SK-N-MC (cell line): ENCODE results near the gene ABCA7.

Experiments used
- DNase-seq: peaks from one replicate; pipeline ENCODE4 v3.0.0-alpha.2; 2011; ENCODE audit warnings: low read depth, low spot score
- H3K27ac ChIP-seq: fragments of 200-600 bp; sonication (generic); 2 replicates; pipeline ENCODE4 v1.5.1; 2016; ENCODE audit warnings: mixed run types
- H3K36me3 ChIP-seq: fragments of 200-600 bp; sonication (generic); 2 replicates; pipeline ENCODE4 v1.6.1; 2017; ENCODE audit warnings: antibody characterized with exemption, low read length, mixed read lengths; ENCODE audit not compliant: insufficient read depth
- H3K4me3 ChIP-seq: fragments of 200-600 bp; sonication (generic); 2 replicates; pipeline ENCODE4 v1.5.1; 2016
- H3K9ac ChIP-seq: fragments of 200-600 bp; sonication (generic); 2 replicates; pipeline ENCODE4 v1.8.0; 2017; ENCODE audit warnings: mixed run types, mixed read lengths; ENCODE audit not compliant: insufficient read length
- H3K9me3 ChIP-seq: fragments of 200-600 bp; sonication (generic); 2 replicates; pipeline ENCODE4 v1.6.1; 2017; ENCODE audit warnings: low read depth, mild to moderate bottlenecking, antibody characterized with exemption, low read length, moderate library complexity, mixed read lengths
- EZH2 ChIP-seq: fragments of 200-600 bp; sonication (generic); IDR thresholded peaks from one replicate; pipeline ENCODE4 v1.6.1; 2017; ENCODE audit warnings: antibody characterized with exemption
- FOXP2 ChIP-seq: optimal IDR thresholded peaks from 2 replicates; pipeline ENCODE3; 2011; ENCODE audit warnings: mild to moderate bottlenecking, moderate library complexity; ENCODE audit not compliant: insufficient read depth; ENCODE audit errors: extremely low read length, control extremely low read depth
- POLR2AphosphoS5 ChIP-seq: IDR thresholded peaks from 2 replicates; pipeline ENCODE4 v1.6.1; 2012; ENCODE audit warnings: mild to moderate bottlenecking, low read depth, low read length, borderline replicate concordance

Gene ABCA7

DNA sequence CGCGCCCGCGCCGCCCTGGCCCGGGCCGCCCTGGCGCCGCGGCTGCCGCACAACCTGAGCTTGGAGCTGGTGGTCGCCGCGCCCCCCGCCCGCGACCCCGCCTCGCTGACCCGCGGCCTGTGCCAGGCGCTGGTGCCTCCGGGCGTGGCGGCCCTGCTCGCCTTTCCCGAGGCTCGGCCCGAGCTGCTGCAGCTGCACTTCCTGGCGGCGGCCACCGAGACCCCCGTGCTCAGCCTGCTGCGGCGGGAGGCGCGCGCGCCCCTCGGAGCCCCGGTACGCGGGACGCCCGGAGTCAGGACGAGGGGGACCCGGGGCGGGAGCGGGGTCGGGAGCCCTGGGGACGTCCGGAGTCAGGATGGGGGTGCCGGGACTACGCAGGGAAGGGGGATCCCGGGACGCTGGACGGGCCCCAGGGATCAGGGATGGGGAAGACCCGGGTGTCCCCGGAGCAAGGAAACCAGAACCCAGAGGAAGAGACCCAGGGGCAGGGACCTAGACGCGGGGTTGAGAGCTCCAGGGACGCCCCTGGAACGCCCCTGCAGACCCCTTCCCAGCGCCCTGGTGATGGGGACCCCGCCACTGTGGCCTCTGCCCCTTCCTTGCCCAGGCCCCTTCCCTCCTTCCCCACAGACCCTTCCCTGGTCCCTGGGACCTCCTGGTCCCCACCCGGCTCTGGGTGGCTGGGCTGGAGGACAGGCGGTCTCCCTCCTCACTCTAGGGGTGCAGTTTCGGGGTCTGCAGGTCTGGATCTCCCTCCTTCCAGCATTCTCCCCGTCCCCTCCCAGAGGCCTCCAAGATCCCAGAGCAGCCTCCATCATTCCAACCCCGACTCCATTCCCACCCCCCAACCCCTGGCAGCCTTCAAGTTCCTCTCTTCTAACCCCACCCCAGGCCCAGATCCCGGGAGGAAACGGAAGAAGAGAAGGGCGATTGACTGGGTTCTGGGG, 39.0 kb upstream of the ABCA7 start:
- Histone ChIP-seq H3K36me3 (no peaks in the 10 kb centered on the region), H3K27ac (no peak overlapping the region), H3K9me3 (no peaks in the 10 kb centered on the region), H3K4me3 (no peak overlapping the region), H3K9ac (no peak overlapping the region)
- TF ChIP-seq FOXP2 (no peak), EZH2 (no peak), POLR2AphosphoS5 (no peak)
- DNase-seq: no peak

DNA sequence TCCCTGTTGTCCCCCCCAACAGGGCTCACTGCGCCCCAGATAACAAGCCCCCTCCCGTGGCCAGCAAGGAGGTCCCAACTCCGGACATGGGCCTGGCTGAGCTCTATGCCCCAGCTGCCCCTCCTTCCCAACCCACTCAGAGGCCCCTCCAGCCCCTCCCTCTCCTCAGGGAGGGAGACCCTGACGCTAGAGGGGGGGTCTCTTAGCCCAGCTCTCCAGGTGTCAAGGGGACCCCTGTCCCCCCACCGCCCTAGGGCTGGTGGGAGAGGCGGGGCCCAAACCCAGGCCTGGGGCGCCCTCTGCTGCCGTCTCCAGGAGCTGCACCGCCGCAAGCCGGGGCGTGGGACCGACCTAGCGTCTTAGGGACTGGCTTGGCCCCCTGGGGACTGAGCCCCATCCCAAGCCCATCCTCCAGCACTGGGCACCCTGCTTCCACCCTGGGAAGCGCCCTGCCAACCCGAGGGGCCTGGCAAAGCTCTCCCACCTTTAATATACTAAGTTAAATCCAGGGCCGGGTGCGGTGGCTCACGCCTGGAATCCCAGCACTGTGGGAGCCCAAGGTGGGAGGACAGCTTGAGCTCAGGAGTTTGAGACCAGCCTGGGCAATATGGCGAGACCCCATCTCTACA, 38.3 kb upstream of the ABCA7 start:
- Histone ChIP-seq H3K36me3 (no peaks in the 10 kb centered on the region), H3K27ac (no peak overlapping the region), H3K4me3 (no peak overlapping the region), H3K9ac (no peak overlapping the region), H3K9me3 (no peaks in the 10 kb centered on the region)
- DNase-seq: no peak
- TF ChIP-seq FOXP2 (no peak), POLR2AphosphoS5 (no peak), EZH2 (no peak)

DNA sequence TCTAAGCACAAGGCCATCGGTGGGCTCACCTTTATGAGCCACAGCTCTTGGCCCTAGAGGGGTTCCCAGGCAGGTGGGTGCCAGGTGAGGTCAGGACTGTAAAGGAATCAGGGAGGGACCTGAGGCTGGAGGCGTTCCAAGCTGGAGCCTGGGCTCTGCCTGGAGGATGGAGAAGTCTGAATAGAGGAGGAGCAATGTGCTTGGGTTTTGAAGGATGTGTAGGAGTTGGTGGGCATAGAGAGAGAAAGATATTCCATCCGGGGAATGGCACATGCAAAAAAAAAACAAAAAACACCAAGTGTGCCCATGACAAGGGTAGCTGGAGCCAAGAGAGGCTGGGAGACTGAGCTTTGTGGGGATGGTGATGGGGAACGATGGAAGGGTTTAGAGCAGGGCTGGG, 37.3 kb upstream of the ABCA7 start:
- Histone ChIP-seq H3K9me3 (no peaks in the 10 kb centered on the region), H3K36me3 (no peaks in the 10 kb centered on the region)
- DNase-seq: no peak

DNA sequence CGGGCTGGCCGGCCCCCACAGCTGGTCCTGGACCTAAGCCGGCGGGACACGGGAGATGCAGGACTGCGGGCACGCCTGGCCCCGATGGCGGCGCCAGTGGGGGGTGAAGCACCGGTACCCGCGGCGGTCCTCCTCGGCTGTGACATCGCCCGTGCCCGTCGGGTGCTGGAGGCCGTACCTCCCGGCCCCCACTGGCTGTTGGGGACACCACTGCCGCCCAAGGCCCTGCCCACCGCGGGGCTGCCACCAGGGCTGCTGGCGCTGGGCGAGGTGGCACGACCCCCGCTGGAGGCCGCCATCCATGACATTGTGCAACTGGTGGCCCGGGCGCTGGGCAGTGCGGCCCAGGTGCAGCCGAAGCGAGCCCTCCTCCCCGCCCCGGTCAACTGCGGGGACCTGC, 36.6 kb upstream of the ABCA7 start:
- H3K36me3 ChIP-seq: no peaks in the 10 kb centered on the region
- H3K9me3 ChIP-seq: no peaks in the 10 kb centered on the region
- DNase-seq: no peak
- no peak overlapping the region for H3K4me3 ChIP-seq
- TF ChIP-seq FOXP2 (no peak), POLR2AphosphoS5 (no peak)
- H3K27ac ChIP-seq: no peak overlapping the region
- no peak overlapping the region for H3K9ac ChIP-seq

More for the DNA sequence above, 37.3 kb upstream of the ABCA7 start:
- Histone ChIP-seq H3K27ac (no peak overlapping the region), H3K9ac (no peak overlapping the region), H3K4me3 (no peak overlapping the region)
- TF ChIP-seq EZH2 (no peak), POLR2AphosphoS5 (no peak), FOXP2 (no peak)

GRCh38 chr19:1004204-1004802, 35.6 kb upstream of the ABCA7 start:
- Histone ChIP-seq H3K9ac (no peak overlapping the region), H3K4me3 (no peak overlapping the region), H3K9me3 (no peaks in the 10 kb centered on the region), H3K27ac (no peak overlapping the region), H3K36me3 (no peaks in the 10 kb centered on the region)
- no peak for TF ChIP-seq FOXP2
- no peak for DNase-seq

DNA sequence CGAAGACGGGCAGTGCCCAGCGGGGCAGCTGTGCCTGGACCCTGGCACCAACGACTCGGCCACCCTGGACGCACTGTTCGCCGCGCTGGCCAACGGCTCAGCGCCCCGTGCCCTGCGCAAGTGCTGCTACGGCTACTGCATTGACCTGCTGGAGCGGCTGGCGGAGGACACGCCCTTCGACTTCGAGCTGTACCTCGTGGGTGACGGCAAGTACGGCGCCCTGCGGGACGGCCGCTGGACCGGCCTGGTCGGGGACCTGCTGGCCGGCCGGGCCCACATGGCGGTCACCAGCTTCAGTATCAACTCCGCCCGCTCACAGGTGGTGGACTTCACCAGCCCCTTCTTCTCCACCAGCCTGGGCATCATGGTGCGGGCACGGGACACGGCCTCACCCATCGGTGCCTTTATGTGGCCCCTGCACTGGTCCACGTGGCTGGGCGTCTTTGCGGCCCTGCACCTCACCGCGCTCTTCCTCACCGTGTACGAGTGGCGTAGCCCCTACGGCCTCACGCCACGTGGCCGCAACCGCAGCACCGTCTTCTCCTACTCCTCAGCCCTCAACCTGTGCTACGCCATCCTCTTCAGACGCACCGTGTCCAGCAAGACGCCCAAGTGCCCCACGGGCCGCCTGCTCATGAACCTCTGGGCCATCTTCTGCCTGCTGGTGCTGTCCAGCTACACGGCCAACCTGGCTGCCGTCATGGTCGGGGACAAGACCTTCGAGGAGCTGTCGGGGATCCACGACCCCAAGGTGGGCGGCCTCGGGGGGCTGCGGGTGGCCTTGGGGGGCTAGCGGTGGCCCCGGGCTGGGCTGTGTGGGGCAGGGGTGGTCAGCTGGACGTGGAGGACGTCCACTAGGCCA, 34.9 kb upstream of the ABCA7 start:
- DNase-seq: no peak
- no peak overlapping the region for H3K4me3 ChIP-seq
- TF ChIP-seq EZH2 (no peak), FOXP2 (no peak), POLR2AphosphoS5 (no peak)
- H3K9me3 ChIP-seq: no peaks in the 10 kb centered on the region
- H3K27ac ChIP-seq: no peak overlapping the region
- H3K36me3 ChIP-seq: no peaks in the 10 kb centered on the region; the same call in 1 of the 2 replicates
- no peak overlapping the region for H3K9ac ChIP-seq

GRCh38 chr19:1006711-1007398, 33.1 kb upstream of the ABCA7 start:
- H3K36me3 ChIP-seq: peaks cover 3% of the 10 kb centered on the region; the same call in 1 of the 2 replicates
- DNase-seq: no peak
- H3K27ac ChIP-seq: no peak overlapping the region
- TF ChIP-seq EZH2: no peak
- TF ChIP-seq FOXP2: no peak
- TF ChIP-seq POLR2AphosphoS5: no peak
- no peak overlapping the region for H3K9ac ChIP-seq
- no peaks in the 10 kb centered on the region for H3K9me3 ChIP-seq
- H3K4me3 ChIP-seq: no peak overlapping the region
